HG02870 (cell line): Measurements from ENCODE around the gene PTPN5.

Source experiments
- ATAC-seq: cut with Tn5 transposase; IDR thresholded peaks from one replicate; pipeline ENCODE4 v1.9.1; 2021; ENCODE audit warnings: mild to moderate bottlenecking, moderate library complexity; ENCODE audit not compliant: unreplicated experiment

Gene PTPN5

DNA sequence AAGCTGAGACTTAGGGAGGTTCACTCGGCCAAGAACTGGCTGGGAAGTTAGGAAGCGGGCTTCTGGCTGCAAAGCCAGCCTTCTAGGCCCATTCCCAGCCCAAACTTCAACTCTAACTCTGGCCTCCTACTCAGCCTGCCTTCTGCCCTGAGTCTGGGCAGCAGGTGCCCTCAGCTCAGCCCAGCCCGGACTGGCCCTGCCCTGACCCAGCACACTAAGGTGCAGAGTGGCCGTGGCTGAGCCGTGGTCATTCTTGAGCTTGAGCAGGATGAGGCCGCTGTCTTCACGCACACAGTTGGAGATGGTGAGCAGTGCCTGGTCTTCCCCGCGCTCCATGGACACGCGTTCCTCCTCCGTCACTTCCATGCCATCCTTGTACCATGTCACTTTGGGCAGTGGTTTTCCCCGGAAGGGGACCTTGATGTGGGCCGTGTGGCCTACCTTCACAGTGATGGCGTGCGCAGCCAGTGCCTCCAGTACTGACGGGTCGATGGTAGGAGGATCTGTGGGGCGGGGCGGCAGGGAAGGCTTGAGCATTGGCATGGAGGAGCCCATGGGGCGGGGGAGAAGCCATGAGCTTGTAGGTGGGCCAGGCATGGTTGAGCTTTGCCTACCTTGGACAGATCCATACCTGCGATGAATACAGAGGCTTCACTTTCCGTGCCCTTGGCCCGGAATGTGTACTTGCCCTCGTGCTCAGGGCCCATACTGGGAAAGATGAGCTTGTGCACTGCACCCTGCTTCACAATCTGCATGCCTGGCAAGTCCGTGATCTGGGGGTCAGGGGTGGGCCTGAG is 77.8 kb downstream of the PTPN5 start:
- ATAC-seq = no peak

GRCh38 chr11:18710545-18710944 is 81.1 kb downstream of the PTPN5 start:
- no peak for ATAC-seq

DNA sequence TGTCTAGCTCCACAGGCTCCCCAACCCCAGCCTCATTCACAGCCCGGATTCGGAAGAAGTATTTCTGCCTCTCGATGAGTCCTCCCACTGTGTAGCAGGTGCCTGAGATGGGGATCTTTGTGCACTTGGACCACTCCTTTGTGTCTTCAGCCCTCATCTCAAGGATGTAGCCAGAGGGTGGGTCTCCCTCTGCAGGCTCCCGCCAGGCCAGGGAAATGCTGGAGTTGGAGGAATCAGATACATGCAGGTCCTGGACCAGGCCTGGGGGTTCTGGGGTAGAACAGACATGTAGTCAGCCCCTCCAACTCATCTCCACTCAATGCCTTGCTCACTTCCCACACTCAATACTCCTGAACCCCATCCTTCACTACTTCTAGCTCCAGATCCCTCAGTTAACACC is 82.2 kb downstream of the PTPN5 start:
- no peak for ATAC-seq

GRCh38 chr11:18707811-18708340 is 83.7 kb downstream of the PTPN5 start:
- no peak for ATAC-seq

DNA sequence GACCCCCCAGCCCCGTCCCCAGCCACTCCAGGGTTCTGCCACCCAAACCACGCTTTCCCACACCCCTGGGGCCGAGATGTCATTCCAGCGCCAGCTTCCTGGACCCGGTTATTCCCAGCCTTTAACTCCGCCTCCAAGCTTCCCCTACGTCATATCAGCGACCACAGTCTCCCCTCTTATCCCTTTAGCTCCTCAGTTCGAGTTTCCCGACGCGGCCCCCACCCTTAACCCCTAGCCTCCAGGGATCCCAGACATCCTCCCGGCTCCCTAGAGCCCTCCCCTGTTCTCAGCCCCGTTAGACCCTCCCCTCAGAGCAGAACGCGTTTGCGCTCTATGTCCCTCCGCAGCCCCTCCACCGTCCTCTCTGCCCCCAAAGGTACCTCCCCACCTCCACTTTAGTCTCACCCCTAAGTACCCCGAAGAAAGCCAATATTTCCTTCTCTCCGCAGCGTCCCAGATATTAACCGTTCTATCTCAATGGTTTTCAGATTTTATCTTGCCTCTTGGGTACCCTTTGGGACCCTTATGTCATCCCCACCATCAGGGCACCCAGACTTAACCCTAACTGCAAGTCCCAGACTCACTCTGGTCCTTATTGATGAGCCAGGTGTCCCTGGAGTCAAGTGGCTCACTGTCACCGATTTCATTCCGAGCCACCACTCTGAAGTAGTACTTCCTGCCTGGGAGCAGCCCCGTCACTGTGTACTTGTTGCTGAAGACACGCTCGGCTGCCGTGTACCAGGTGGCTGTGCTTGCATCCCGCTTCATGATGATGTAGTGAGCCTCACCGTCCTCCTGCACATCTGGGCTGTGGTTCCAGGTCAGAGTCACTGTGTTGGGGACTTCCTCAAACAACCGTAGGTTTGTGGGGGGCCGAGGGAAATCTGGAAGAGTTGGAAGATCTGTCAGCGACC is 85.0 kb downstream of the PTPN5 start:
- ATAC-seq = no peak

GRCh38 chr11:18705651-18706281 is 85.8 kb downstream of the PTPN5 start:
- ATAC-seq = no peak

DNA sequence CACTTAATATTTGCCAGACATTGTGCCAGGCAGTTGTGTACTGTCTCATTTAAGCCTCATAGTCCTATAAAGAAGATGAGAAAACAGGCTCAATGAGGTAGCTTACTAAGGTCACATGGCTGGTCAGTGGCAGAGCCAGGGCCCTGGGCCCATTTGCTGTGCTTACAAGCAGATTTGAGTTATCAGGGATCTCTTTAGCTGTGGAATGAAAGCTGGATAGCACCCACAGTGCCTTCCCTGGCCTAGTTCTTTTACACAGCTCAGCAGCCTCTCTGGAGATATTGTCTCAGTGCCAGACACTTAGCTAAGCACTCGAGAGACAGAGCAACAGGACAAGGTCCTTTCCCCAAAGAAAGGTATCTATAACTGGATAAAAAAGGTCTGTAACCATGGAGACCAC is 86.9 kb downstream of the PTPN5 start:
- ATAC-seq = no peak

- ATAC-seq = no peak
Measured at GRCh38 chr11:18704045-18704645, 87.5 kb downstream of the PTPN5 start.

GRCh38 chr11:18703001-18703763 is 88.4 kb downstream of the PTPN5 start:
- ATAC-seq = no peak

DNA sequence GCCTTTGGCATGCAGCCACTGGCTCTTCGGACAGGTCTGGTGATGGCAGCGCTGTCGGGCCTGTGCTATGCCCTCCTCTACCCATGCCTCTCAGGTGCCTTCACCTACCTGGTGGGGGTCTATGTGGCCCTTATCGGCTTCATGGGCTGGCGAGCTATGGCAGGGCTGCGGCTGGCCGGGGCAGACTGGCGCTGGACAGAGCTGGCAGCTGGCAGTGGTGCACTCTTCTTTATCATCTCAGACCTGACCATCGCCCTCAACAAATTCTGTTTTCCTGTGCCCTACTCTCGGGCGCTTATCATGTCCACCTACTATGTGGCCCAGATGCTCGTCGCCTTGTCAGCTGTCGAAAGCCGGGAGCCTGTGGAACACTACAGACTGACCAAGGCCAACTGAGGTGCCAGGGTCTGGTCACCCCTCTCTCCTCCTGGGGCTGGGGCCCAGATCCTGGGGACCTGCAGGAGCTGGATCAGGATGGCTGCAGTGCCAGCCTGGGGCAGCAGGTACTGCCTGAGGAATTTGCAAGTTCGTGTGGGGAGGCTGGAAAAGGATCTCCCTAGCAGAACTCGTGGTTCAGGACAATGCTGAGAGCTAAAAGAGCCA is 89.9 kb downstream of the PTPN5 start:
- ATAC-seq = no peak

GRCh38 chr11:18700872-18701271 is 90.7 kb downstream of the PTPN5 start:
- ATAC-seq = no peak

GRCh38 chr11:18700375-18700774 is 91.2 kb downstream of the PTPN5 start:
- no peak for ATAC-seq

- no peak for ATAC-seq
Measured at GRCh38 chr11:18699848-18700261, 91.7 kb downstream of the PTPN5 start.

DNA sequence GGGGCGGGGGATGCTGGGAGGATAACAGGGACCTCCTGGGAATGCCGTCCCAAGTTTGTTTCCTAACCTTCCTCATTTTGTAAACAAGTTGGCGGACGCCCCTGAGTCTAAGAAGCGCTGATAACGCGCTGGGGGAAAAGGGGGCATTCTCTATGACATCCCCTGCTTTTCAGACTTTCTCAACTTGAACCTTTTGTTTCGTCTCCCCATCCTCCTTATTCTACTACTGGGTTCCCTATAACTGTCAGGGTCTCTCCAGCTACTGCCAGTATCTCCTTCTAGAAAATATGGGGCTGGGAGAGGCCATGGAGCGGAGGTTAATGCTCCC is 92.4 kb downstream of the PTPN5 start:
- no peak for ATAC-seq

GRCh38 chr11:18698341-18699268 is 93.0 kb downstream of the PTPN5 start, which contains the start of gene TMEM86A:
Gene TMEM86A, plus strand, starts transcription at chr11:18698779. Its CDS starts 108 bp downstream, at chr11:18698887.
- ATAC-seq = peak; percentile 93

DNA sequence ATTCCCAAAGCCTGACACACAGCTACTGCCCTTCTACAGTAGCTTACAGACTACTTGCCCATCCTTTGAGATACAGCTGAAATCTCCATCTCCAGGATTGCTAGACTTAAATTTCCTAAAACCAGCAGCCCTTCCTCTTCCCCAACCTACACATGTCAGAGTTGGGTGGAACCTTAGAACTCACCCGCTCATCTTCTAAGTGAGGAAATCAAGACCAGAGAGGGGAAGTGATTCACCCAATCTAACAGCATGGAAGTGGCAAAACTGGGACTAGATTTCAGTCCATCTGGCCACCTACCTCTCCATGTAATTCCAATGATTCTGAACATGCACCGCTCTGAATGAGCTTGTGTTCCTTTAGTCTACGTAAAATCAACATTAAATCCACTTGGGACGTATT is 94.0 kb downstream of the PTPN5 start:
- ATAC-seq = no peak

DNA sequence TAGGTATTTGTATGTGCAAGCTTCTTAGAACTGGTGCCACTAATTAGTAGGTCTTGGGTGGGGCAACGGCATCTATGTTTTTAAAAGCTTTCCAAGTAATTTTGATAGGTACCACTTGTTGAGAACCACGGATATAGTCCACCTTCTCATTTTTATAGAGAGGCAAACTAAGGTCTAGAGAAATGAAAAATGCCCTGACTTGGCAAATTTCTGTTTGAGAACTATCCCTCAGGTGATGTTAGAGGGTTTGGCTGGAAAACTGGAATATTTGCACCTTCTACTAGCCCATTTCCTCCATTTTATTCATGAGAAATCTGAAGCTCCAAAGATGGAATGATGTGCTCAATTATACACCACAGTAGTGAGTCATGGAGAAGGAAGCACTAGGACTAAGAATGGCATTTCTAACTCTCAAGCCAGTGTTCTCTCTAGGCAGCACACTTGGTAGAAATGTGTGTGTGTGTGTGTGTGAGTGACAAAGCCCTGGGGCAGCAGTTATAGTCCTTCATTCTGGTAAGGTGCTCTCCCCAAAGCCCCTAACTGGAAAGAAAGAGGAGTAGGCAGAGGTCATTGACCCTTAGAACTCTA is 94.9 kb downstream of the PTPN5 start:
- no peak for ATAC-seq
